ENCODE measurements around the gene TLL2.

- TF ChIP-seq CTCF (conservative IDR thresholded peaks at IDR 0.05; ENCODE audit: low read length), result no peak
- TF ChIP-seq EZH2phosphoT487 (IDR thresholded peaks at IDR 0.05; ENCODE audit: borderline replicate concordance), result no peak
These were observed 57.4 kb downstream of the TLL2 start for GRCh38 chr10:96456296-96456840.

Measured in Loucy (cell line).